ENCODE data around the gene NRL.

DNA sequence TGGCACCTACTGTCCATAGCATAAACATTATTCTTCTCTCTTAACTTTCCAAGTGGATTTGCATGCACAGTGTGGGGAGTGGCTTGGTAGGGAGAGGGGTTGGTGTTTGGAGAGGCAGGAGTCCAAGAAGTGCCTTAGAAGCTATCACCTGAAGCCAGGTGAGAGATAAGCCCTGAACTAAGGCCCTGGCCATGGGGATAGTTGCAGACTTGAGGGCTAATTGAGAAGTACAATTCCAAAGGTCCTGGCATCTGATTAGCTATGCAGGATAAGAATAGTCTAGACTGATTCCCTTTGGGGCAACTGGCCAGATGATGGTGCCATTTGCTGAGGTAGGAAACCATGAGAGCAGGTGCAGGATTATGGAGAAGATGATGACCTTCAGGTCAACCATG, 22.6 kb downstream of the NRL start:
- TF ChIP-seq, protein P1, sequence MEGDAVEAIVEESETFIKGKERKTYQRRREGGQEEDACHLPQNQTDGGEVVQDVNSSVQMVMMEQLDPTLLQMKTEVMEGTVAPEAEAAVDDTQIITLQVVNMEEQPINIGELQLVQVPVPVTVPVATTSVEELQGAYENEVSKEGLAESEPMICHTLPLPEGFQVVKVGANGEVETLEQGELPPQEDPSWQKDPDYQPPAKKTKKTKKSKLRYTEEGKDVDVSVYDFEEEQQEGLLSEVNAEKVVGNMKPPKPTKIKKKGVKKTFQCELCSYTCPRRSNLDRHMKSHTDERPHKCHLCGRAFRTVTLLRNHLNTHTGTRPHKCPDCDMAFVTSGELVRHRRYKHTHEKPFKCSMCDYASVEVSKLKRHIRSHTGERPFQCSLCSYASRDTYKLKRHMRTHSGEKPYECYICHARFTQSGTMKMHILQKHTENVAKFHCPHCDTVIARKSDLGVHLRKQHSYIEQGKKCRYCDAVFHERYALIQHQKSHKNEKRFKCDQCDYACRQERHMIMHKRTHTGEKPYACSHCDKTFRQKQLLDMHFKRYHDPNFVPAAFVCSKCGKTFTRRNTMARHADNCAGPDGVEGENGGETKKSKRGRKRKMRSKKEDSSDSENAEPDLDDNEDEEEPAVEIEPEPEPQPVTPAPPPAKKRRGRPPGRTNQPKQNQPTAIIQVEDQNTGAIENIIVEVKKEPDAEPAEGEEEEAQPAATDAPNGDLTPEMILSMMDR (IDR thresholded peaks at IDR 0.05) = no peak
- no peak for TF ChIP-seq EZH2 (IDR thresholded peaks at IDR 0.05)
